ENCODE data around the gene PSORS1C1. TPM values are rescaled to one million over a fixed set of nuclear protein-coding genes. Genes with fewer than 3 reads are reported as not detected.
A peak's percentile ranks its signal among the peaks of the same experiment; 100 is the strongest.

The PSORS1C1 gene
- total RNA-seq, 4 donors from 2014 or later: 6.5 to 26.5 (median 22.0) TPM; not detected in 1

DNA sequence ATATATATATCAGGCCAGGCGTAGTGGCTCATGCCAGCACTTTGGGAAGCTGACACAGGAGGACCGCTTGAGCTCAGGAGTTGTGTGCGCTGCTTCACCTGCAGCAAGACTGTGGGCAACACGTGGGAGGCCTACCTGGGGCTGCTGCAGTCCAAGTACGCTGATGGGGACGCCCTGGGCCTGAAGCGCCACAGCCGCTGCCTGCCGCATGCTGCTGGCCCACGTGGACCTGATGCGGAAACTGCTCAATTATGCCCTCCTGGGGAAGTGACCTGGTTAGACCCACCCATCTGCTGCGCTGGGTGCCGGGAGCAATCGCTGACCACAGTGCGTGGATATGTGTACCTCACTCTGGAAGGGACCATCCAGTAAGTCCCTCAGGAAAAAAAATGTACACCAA, 26.0 kb downstream of the PSORS1C1 start:
- H3K9me3 ChIP-seq: no peaks in the 10 kb centered on the region
- no peaks in the 10 kb centered on the region for H3K27me3 ChIP-seq
- H3K4me1 ChIP-seq: peaks cover 0 to 23% (median 3%) of the 10 kb centered on the region in 4 donors
- TF ChIP-seq POLR2A (IDR thresholded peaks at IDR 0.05) (no peak), CTCF (IDR thresholded peaks at IDR 0.05) (no peak)
- H3K4me3 ChIP-seq: no peak overlapping the region
- no peak for DNase-seq
- H3K27ac ChIP-seq: no peak overlapping the region
- H3K36me3 ChIP-seq: no peaks in the 10 kb centered on the region

DNA sequence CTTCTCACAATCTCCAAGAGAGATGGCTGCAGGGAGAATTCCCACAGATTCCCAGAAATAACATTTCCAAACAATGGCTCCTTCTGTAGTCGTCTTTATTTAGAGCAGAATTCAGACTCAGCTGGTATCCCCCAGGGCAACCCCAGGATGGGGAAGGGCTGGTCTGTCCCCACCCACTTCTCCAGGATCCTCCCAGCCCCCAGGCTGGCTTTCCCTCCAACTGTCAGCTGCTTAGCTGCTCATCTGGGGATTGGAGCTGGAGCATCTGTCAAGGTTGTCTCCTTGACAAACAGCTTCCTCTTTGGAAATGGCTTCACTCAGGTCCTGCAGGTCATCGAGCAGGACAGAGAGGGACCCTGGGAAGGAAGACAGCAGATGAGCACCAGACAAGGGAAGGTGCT, 27.8 kb downstream of the PSORS1C1 start:
- no peak for DNase-seq
- Histone ChIP-seq H3K27ac (no peak overlapping the region), H3K4me1 (peaks cover 0 to 23% (median 3%) of the 10 kb centered on the region in 4 donors), H3K27me3 (no peaks in the 10 kb centered on the region), H3K4me3 (no peak overlapping the region), H3K9me3 (no peaks in the 10 kb centered on the region), H3K36me3 (no peaks in the 10 kb centered on the region)
- TF ChIP-seq CTCF (IDR thresholded peaks at IDR 0.05) (no peak), POLR2A (IDR thresholded peaks at IDR 0.05) (no peak)

DNA sequence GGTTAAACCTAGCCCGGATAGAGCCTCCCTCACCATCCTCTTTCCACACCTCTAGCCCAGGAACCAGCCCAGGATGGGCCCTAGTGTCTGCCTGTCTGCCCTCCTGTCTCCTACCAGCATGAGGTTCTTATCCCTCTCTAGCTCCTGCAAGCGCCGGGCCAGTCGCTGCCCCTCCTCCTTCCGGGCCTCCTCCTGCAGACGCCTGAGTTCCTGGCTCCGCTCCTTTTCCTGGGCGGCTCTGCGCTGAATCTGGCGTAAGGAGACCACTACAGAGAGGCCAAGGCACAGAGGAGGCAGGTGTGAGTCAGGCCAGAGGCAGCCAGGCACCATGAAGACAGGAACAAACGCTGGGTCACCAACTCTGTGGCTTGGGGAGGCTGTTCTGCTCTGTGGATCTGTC, 28.5 kb downstream of the PSORS1C1 start:
- Histone ChIP-seq H3K27ac (peak overlapping the region in 3 of 4 donors; percentile 40 to 91 (median 79)), H3K36me3 (no peaks in the 10 kb centered on the region), H3K4me1 (peaks cover 0 to 17% (median under 1%) of the 10 kb centered on the region in 4 donors), H3K27me3 (no peaks in the 10 kb centered on the region), H3K4me3 (no peak overlapping the region), H3K9me3 (no peaks in the 10 kb centered on the region)
- TF ChIP-seq CTCF (IDR thresholded peaks at IDR 0.05): no peak
- no peak for TF ChIP-seq POLR2A (IDR thresholded peaks at IDR 0.05)
- no peak for DNase-seq

GRCh38 chr6:31144296-31144969, 29.8 kb downstream of the PSORS1C1 start:
- Histone ChIP-seq H3K27me3 (no peaks in the 10 kb centered on the region), H3K4me1 (peaks cover 0 to 16% (median 0%) of the 10 kb centered on the region in 4 donors), H3K36me3 (no peaks in the 10 kb centered on the region), H3K4me3 (peak overlapping the region in 2 of 4 donors; percentile 19 to 32), H3K9me3 (no peaks in the 10 kb centered on the region), H3K27ac (peak overlapping the region in 3 of 4 donors; percentile 44 to 91 (median 79))
- TF ChIP-seq CTCF (IDR thresholded peaks at IDR 0.05): no peak
- TF ChIP-seq POLR2A (IDR thresholded peaks at IDR 0.05): peak; percentile 60 to 84
- peak in 2 of 3 donors; percentile 78 to 84 for DNase-seq

DNA sequence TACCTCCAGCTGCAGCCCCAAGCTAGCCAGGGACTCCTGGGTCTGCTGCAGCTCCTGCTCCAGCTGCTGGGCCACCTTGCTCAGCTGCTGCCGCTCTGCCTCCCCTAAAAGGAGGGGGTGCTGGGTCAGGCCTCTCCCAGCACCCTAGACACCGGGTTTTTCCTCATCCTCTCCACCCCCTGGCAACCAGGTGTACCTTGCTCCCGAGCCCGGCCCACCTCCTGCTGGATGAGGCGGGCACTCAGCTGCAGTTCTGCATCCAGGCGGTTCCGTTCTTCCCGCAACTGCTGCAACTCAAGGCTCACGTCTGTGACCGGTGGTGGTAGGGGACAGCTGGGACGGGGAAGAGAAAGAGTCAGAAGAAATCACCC, 30.4 kb downstream of the PSORS1C1 start:
- Histone ChIP-seq H3K36me3 (no peaks in the 10 kb centered on the region), H3K9me3 (no peaks in the 10 kb centered on the region), H3K27ac (peak overlapping the region in 3 of 4 donors; percentile 44 to 91 (median 79)), H3K27me3 (no peaks in the 10 kb centered on the region), H3K4me3 (peak overlapping the region in 2 of 4 donors; percentile 19 to 32), H3K4me1 (peaks cover 0 to 16% (median 0%) of the 10 kb centered on the region in 4 donors)
- DNase-seq: peak in 2 of 3 donors; percentile 61 to 82
- TF ChIP-seq POLR2A (IDR thresholded peaks at IDR 0.05): no peak
- TF ChIP-seq CTCF (IDR thresholded peaks at IDR 0.05): peak in 1 of 6 experiments; percentile 27

All from Peyer's patch (tissue), 4 donors.